Activated B cell treated with CpG ODN at 0.5 μM for 24 hours (primary cell): ENCODE data around the gene FAM174C. TPM values are rescaled to one million over a fixed set of nuclear protein-coding genes. Genes with fewer than 3 reads are reported as not detected.
A peak's percentile ranks its signal among the peaks of the same experiment; 100 is the strongest.

Experiments used
- ATAC-seq: fragments of 200-7000 bp; cut with Tn5 transposase; one replicate; pipeline ENCODE4 v1.10.0; 2021; ENCODE audit warnings: low read depth, mild to moderate bottlenecking, moderate library complexity
- CTCF ChIA-PET: fragments of 350-600 bp; sonication (Branson Sonifier 250); formaldehyde crosslinking; loops from one replicate; lab custom pipeline; 2021; ENCODE audit warnings: antibody characterized with exemption; lab: Charles Lee
- POLR2A ChIA-PET: fragments of 350-600 bp; sonication (Branson Sonifier 250); formaldehyde crosslinking; loops from one replicate; lab custom pipeline; 2021; ENCODE audit warnings: antibody characterized with exemption; lab: Charles Lee
- DNase-seq: peaks from one replicate; pipeline ENCODE4 v3.0.0; 2022
- H3K27ac Mint-ChIP-seq: one replicate; pipeline ENCODE4 v1.8.0; 2020; ENCODE audit warnings: mixed read lengths
- H3K27me3 Mint-ChIP-seq: one replicate; pipeline ENCODE4 v1.8.0; 2021; ENCODE audit warnings: mixed read lengths
- H3K36me3 Mint-ChIP-seq: one replicate; pipeline ENCODE4 v1.8.0; 2021; ENCODE audit warnings: low read depth, mixed read lengths
- H3K4me1 Mint-ChIP-seq: one replicate; pipeline ENCODE4 v1.8.0; 2021; ENCODE audit warnings: mixed read lengths
- H3K4me3 Mint-ChIP-seq: one replicate; pipeline ENCODE4 v1.8.0; 2020; ENCODE audit warnings: mild to moderate bottlenecking, mixed read lengths
- H3K9me3 Mint-ChIP-seq: one replicate; pipeline ENCODE4 v1.8.0; 2020; ENCODE audit warnings: mixed read lengths
- CTCF ChIP-seq: fragments of 200-600 bp; IDR thresholded peaks from one replicate; pipeline ENCODE4 v1.8.0; 2022; ENCODE audit warnings: antibody characterized with exemption, mild to moderate bottlenecking
- intact Hi-C: fragments of 100-400 bp; cut with micrococcal nuclease; formaldehyde crosslinking; loops from one replicate; pipeline ENCODE4 v1.15.1; 2024
- total RNA-seq: library from RNA; stranded (reverse); gene quantifications from 2 replicates; pipeline ENCODE4 v1.2.3, GENCODE V29; 2022

Gene FAM174C
- total RNA-seq, 1 donor from 2014 or later = 47.9 TPM

DNA sequence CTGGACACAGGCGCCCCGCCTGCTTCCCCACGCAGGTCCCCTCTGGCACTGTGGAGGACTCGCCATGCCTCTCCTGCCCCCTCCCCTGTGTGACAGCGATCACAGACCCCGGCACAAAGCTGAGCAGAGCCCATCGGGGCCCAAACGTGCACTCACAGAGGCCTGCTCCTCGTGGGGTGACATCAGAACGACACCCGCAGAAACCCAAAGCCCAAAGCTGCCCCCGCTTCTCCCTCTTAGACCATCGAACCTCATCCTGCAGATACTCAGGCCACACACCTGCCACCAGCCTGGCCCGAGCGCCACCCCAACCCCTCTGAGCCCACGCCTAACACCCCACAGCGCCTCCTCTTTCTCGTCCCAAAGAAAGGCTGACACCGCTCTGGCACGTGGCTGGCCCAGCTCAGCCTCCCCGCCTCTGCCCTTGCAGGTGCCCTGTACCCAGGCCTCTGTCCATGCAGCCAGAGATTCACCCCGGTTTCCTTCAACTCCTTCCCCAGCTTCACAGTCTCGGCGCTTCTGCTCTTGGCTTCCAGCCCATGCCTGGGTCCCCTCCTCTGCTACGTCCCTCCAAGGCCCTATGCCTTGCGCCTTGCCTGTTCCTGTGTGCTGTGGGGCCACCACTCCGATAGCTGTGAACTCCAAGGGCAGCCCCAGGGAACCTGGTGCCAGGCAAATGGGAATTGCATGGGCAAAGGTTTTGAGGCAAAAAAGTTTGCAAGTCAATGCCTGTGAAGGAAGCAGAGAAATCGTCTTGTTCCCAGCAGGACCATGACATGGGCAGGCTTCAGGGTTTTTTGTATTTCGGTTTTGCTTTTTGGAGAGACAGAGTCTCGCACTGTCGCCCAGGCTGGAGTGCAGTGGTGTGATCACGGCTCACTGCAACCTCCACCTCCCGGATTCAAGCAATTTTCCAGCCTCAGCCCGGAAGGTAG lies 36.7 kb upstream of the FAM174C start:
- peaks cover 7% of the 10 kb centered on the region for H3K27me3 Mint-ChIP-seq
- intact Hi-C loops = no loop called here

GRCh38 chr19:1239420-1239795 lies 35.9 kb upstream of the FAM174C start:
- intact Hi-C loops = no loop called here
- Mint-ChIP-seq H3K27ac (no peak overlapping the region), H3K36me3 (no peaks in the 10 kb centered on the region), H3K27me3 (peaks cover 7% of the 10 kb centered on the region), H3K4me3 (peak overlapping the region; percentile 79), H3K4me1 (peaks cover 40% of the 10 kb centered on the region), H3K9me3 (no peaks in the 10 kb centered on the region)
- ATAC-seq (no peak), DNase-seq (no peak)
- no peak for TF ChIP-seq CTCF
- ChIA-PET POLR2A (interaction anchor here (10.1 kb wide), 1 partner anchor 25 kb away, joined by 824 read pairs; the partner anchor contains the start of gene CIRBP), CTCF (no interaction called here)

More for the DNA sequence above, 36.7 kb upstream of the FAM174C start:
- DNase-seq (no peak), ATAC-seq (no peak)
- H3K36me3 Mint-ChIP-seq = no peaks in the 10 kb centered on the region
- POLR2A ChIA-PET = interaction anchor here (0.8 to 10.1 kb wide), 2 partner anchors 26 to 375 kb away, joined by 3 to 824 read pairs; partner anchors contain the start of gene CIRBP
- no peak overlapping the region for H3K27ac Mint-ChIP-seq
- H3K9me3 Mint-ChIP-seq = no peaks in the 10 kb centered on the region
- H3K4me3 Mint-ChIP-seq = peak overlapping the region; percentile 79
- TF ChIP-seq CTCF = no peak
- CTCF ChIA-PET = no interaction called here
- H3K4me1 Mint-ChIP-seq = peaks cover 40% of the 10 kb centered on the region

DNA sequence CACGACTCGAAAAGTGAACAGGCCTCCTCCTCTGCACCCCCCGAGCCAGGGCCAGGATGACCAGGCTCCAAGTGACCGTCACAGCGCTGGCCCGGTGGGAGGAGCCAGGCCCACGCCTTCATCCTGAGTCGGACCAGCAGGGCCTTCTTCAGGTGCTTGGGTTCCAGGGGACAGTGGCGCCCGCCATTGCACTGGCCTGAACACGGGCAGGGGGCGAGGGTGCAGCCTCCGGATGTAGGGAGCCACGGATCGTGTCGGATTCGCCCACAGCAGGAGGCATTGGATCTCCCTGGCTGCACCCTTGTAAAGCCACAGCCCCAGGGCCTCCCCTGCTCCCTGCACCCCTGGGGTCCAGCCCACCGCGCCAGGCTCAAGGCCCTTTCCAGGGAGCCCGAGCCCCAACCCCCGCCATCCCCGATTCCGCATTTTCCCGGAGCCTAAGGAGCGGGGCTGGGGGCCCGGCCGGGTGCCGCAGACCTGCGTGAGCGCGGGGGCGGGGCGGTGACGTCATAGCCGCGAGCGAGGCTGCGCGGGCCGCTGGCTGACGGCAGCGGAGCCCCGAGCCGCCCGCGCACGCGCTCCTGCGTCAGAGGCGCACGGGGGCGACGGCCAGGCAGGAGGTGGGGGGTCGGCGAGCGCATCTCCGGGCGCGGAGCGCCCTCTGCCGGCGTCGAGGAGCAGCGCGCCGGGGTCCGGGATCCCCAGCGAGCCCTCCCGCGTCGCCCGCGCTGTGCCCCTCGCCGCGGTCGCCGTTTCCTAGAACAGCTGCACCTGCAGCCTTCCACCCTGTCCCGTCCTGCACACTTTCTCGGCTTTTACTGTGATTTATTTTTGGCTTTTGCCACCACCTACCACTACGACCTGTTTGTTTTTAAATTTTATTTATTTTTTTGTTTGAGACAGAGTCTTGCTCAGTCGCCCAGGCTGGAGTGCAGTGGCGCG lies 35.3 kb upstream of the FAM174C start:
- ChIA-PET POLR2A (interaction anchor here (0.5 to 10.1 kb wide), 8 partner anchors 24 to 332 kb away, joined by 3 to 824 read pairs (median 4); partner anchors contain the start of genes CIRBP, RNU6-2 and WDR18), CTCF (interaction anchor here (0.7 to 6.1 kb wide), 3 partner anchors 25 to 1582 kb away, joined by 3 to 540 read pairs (median 10); partner anchors contain the start of gene CIRBP)
- Mint-ChIP-seq H3K4me1 (peaks cover 45% of the 10 kb centered on the region), H3K9me3 (no peaks in the 10 kb centered on the region), H3K27ac (no peak overlapping the region), H3K27me3 (peaks cover 7% of the 10 kb centered on the region), H3K36me3 (peaks cover 2% of the 10 kb centered on the region), H3K4me3 (peak overlapping the region; percentile 79)
- intact Hi-C loops = loop anchor here (1.0 to 10.0 kb wide), 4 partner anchors 127 to 575 kb away; partner anchors contain the start of genes RNF126 and WDR18
- peak; percentile 50 for ATAC-seq
- TF ChIP-seq CTCF = no peak
- DNase-seq = peak; percentile 93

- Mint-ChIP-seq H3K27ac (no peak overlapping the region), H3K27me3 (peaks cover 7% of the 10 kb centered on the region), H3K9me3 (no peaks in the 10 kb centered on the region), H3K36me3 (peaks cover 2% of the 10 kb centered on the region), H3K4me1 (peaks cover 50% of the 10 kb centered on the region), H3K4me3 (peak overlapping the region; percentile 86)
- CTCF ChIA-PET = interaction anchor here (0.7 to 6.1 kb wide), 3 partner anchors 24 to 1581 kb away, joined by 3 to 540 read pairs (median 10); partner anchors contain the start of gene CIRBP
- POLR2A ChIA-PET = interaction anchor here (0.5 to 10.1 kb wide), 8 partner anchors 23 to 333 kb away, joined by 3 to 824 read pairs (median 4); partner anchors contain the start of genes CIRBP, RNU6-2 and WDR18
- intact Hi-C loops = loop anchor here (1.0 to 10.0 kb wide), 8 partner anchors 128 to 576 kb away; partner anchors contain the start of genes POLR2E, PTBP1, RNF126 and RNU6-2
- no peak for ATAC-seq
- TF ChIP-seq CTCF = no peak
- DNase-seq = no peak
These were observed 34.4 kb upstream of the FAM174C start for GRCh38 chr19:1240925-1241324.
